SH-SY5Y (cell line): ENCODE data around the gene NEIL3.

Source experiments
- GATA2 ChIP-seq: IDR thresholded peaks from 2 replicates; pipeline ENCODE4 v1.6.1; 2011; ENCODE audit warnings: mild to moderate bottlenecking, low read depth, low read length
- GATA3 ChIP-seq: IDR thresholded peaks from 2 replicates; pipeline ENCODE4 v1.6.1; 2011; ENCODE audit warnings: low read depth, mild to moderate bottlenecking, low read length, moderate library complexity

DNA sequence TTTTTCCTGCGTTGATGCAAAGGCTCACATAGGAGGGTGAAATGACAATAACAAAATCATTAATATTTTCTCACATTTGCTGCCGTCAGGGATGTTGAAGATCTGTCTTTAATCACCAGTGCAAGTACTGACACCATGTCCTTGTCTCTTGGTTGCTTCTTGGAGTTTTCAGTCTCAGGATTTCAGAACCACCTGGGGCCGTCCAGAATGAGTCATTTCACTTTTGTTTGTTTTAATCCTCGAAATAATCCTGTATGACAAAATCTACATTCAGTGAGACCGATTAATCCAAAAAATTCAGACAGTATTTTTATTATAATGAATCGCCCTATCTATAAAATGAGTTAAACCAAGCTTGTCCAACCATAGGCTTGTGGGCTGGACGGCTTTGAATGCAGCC is 47.2 kb downstream of the NEIL3 start:
- TF ChIP-seq GATA2: no peak
- no peak for TF ChIP-seq GATA3
